Tibial nerve (tissue), 4 donors: Measurements from ENCODE around the gene CUX1. TPM values are rescaled to one million over a fixed set of nuclear protein-coding genes. Genes with fewer than 3 reads are reported as not detected.

ENCODE experiments used
- DNase-seq, 2 donors: peaks; one replicate each; pipeline ENCODE4 v3.0.0-alpha.2; 2019; ENCODE audit warnings: low spot score in 2 of 2
- H3K27ac ChIP-seq, 4 donors: fragments of 200-600 bp; sonication (generic) in 3 of 4; one replicate each; pipeline ENCODE4 v1.5.1; 2017 to 2019; ENCODE audit warnings: mild to moderate bottlenecking in 1 of 4
- H3K27me3 ChIP-seq, 2 donors: fragments of 200-600 bp; sonication (generic) in 1 of 2; one replicate each; pipeline versions ENCODE4 v1.5.1 to v1.6.0; 2017 to 2019
- H3K36me3 ChIP-seq, 3 donors: fragments of 200-600 bp; sonication (generic); one replicate each; pipeline ENCODE4 v1.5.1; 2018 to 2019
- H3K4me1 ChIP-seq, 4 donors: fragments of 200-600 bp; sonication (generic) in 3 of 4; one replicate each; pipeline ENCODE4 v1.5.1; 2017 to 2019
- H3K4me3 ChIP-seq, 4 donors: fragments of 200-600 bp; sonication (generic) in 3 of 4; one replicate each; pipeline ENCODE4 v1.5.1; 2017 to 2019; ENCODE audit warnings: mild to moderate bottlenecking in 1 of 4, moderate library complexity in 1 of 4
- H3K9me3 ChIP-seq, 4 donors: fragments of 200-600 bp; sonication (generic) in 3 of 4; one replicate each; pipeline ENCODE4 v1.5.1; 2017 to 2019
- CTCF ChIP-seq, 5 experiments: fragments of 200-600 bp in 3 of 5; fragments of 450-650 bp in 2 of 5; sonication (generic) in 3 of 5; IDR thresholded peaks; one replicate each; pipeline ENCODE4 v1.5.1; 2016 to 2019; ENCODE audit warnings: antibody characterized with exemption in 5 of 5, mild to moderate bottlenecking in 3 of 5, moderate library complexity in 2 of 5
- EP300 ChIP-seq, 2 donors: sonication (generic); formaldehyde crosslinking; IDR thresholded peaks; one replicate each; pipeline ENCODE4 v1.6.1; 2017; ENCODE audit warnings: antibody characterized with exemption in 2 of 2, mild to moderate bottlenecking in 1 of 2
- POLR2A ChIP-seq, 2 donors: fragments of 450-650 bp; IDR thresholded peaks; one replicate each; pipeline ENCODE4 v1.6.1; 2017; ENCODE audit warnings: antibody characterized with exemption in 2 of 2, mild to moderate bottlenecking in 2 of 2, moderate library complexity in 2 of 2
- WGBS, 2 donors: methylation state at CpG; one replicate each; pipeline ENCODE4 v1.1.5; 2018; 5-methylcytosine and 5-hydroxymethylcytosine counted together
- total RNA-seq, 4 donors: library from RNA; depleted of rRNA; stranded (reverse); fragments of >200 nt; gene quantifications; one replicate each; pipeline ENCODE4 v1.1.0, GENCODE V29; 2016

The CUX1 gene
- total RNA-seq, 4 donors from 2014 or later, result 74.5 to 104 (median 84.3) TPM

DNA sequence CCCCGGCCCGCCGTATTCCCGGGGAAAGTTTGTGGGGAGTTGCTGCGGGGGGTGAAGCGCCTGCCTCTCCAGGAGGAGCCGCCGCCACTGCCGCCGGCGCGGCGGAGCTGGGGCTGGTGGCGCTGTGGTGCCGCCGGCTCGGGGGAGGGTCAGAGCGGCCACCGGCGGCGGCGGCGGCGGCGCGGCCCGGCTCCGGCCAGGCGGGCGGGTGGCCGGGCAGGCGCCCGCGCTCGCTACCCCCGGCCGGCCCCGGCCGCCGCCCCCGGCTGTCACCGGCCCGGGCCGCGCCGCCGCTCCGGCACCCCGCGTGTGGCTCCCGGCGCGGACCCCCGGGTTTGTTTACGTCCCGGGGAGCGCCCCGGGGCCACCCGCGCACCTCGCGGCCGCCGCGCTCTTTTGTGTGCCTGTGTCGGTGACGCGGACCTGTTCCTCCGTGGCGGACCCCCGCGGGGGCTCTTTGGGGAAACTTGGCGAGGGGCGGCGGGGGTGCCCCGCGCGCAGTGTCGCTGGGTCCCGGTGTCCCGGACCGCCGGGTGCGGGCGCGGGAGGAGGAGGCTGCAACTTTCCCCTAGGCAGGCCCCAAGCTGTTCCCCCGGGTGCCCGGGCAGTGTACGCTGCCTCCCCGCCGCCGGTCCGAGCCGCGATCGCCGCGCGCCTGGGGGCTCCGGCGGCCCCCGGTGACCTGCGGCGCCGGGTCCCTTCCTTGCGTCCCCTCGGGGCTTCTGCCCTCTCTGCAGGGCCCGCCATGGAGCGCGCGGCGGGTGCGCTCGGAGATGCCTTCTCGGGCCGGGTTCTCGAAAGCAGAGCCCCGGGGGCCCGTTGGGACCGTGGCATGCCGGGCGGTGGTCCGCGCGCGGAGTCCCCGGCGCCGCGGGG, 593 bp upstream of the CUX1 start:
- Histone ChIP-seq H3K27ac (peak overlapping the region; percentile 70 to 96 (median 77)), H3K36me3 (no peaks in the 10 kb centered on the region), H3K4me3 (peak overlapping the region; percentile 65 to 97 (median 78)), H3K27me3 (no peaks in the 10 kb centered on the region), H3K9me3 (no peaks in the 10 kb centered on the region), H3K4me1 (peaks cover 0 to 43% (median 12%) of the 10 kb centered on the region in 4 donors)
- TF ChIP-seq POLR2A (IDR thresholded peaks at IDR 0.05) (no peak), CTCF (IDR thresholded peaks at IDR 0.05) (peak in 1 of 5 experiments; percentile 13), EP300 (IDR thresholded peaks at IDR 0.05) (peak in 1 of 2 donors; percentile 2)
- DNase-seq, result no peak
- 0 to 8% methylated on average over 8 to 45 of the region's 130 CpGs for WGBS, 2 donors

- WGBS, 2 donors, result 68 to 71% methylated on average over 14 of the region's 14 CpGs
- no peak for DNase-seq
- no peak for TF ChIP-seq POLR2A (IDR thresholded peaks at IDR 0.05)
- no peak for TF ChIP-seq EP300 (IDR thresholded peaks at IDR 0.05)
- no peak for TF ChIP-seq CTCF (IDR thresholded peaks at IDR 0.05)
Observed at GRCh38 chr7:101818287-101819071, 1.1 kb downstream of the CUX1 start.

DNA sequence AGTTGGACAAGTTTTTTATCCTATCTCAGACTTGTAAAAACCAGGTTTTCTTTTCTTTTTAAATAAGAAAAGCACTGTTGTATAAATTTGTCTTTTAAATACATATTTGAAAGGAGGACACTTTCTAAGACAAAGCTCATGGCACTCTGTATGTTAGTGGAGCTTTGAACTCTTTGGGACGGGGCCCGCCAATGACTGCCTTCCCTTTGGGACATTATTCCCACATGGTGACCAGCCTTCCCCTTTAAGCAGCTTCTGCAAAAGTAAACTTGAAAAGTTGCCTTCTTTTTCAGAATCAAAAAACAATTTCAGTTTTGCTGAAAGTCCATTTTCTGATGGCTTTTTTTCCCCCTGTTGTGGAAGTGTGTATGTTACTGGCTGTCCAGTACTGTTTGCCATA, 1.8 kb downstream of the CUX1 start:
- no peaks in the 10 kb centered on the region for H3K27me3 ChIP-seq
- 65 to 80% methylated on average over 2 of the region's 2 CpGs for WGBS, 2 donors
- H3K9me3 ChIP-seq, result no peaks in the 10 kb centered on the region
- no peak for TF ChIP-seq EP300 (IDR thresholded peaks at IDR 0.05)
- no peak for TF ChIP-seq CTCF (IDR thresholded peaks at IDR 0.05)
- no peak for TF ChIP-seq POLR2A (IDR thresholded peaks at IDR 0.05)
- DNase-seq, result no peak
- H3K27ac ChIP-seq, result peak overlapping the region; percentile 12 to 96 (median 66)
- H3K4me3 ChIP-seq, result no peak overlapping the region
- no peaks in the 10 kb centered on the region for H3K36me3 ChIP-seq
- H3K4me1 ChIP-seq, result peaks cover 0 to 48% (median 12%) of the 10 kb centered on the region in 4 donors

More at GRCh38 chr7:101818287-101819071, 1.1 kb downstream of the CUX1 start:
- H3K9me3 ChIP-seq, result no peaks in the 10 kb centered on the region
- no peaks in the 10 kb centered on the region for H3K36me3 ChIP-seq
- peak overlapping the region; percentile 58 to 96 (median 77) for H3K27ac ChIP-seq
- H3K4me3 ChIP-seq, result peak overlapping the region in 1 of 4 donors; percentile 97
- H3K27me3 ChIP-seq, result no peaks in the 10 kb centered on the region
- H3K4me1 ChIP-seq, result peaks cover 0 to 53% (median 12%) of the 10 kb centered on the region in 4 donors

- WGBS, 2 donors, result 78 to 86% methylated on average over 6 of the region's 6 CpGs
- Histone ChIP-seq H3K27me3 (no peaks in the 10 kb centered on the region), H3K4me3 (no peak overlapping the region), H3K27ac (peak overlapping the region in 2 of 4 donors; percentile 12 to 96), H3K36me3 (no peaks in the 10 kb centered on the region), H3K9me3 (no peaks in the 10 kb centered on the region), H3K4me1 (peaks cover 0 to 45% (median 9%) of the 10 kb centered on the region in 4 donors)
- DNase-seq, result no peak
- no peak for TF ChIP-seq POLR2A (IDR thresholded peaks at IDR 0.05)
- TF ChIP-seq CTCF (IDR thresholded peaks at IDR 0.05), result no peak
- no peak for TF ChIP-seq EP300 (IDR thresholded peaks at IDR 0.05)
Observed at GRCh38 chr7:101819913-101820522, 2.6 kb downstream of the CUX1 start.
